HL-60 (cell line): ENCODE measurements around the gene COP1.

Experiments
- DNase-seq, 2 experiments: peaks; one replicate each; pipeline ENCODE4 v3.0.0-alpha.2; 2010 to 2020; ENCODE audit warnings: low read depth in 1 of 2, low spot score in 1 of 2
- H3K27ac ChIP-seq: fragments of 250-450 bp; sonication (Bioruptor Pico); replicated peaks from 2 replicates; pipeline ENCODE4 v1.5.1; 2020; ENCODE audit warnings: mild to moderate bottlenecking, moderate library complexity
- H3K27me3 ChIP-seq: fragments of 250-450 bp; sonication (Bioruptor Pico); 2 replicates; pipeline ENCODE4 v1.5.1; 2021; ENCODE audit warnings: mild to moderate bottlenecking, moderate library complexity; ENCODE audit not compliant: insufficient read depth, poor library complexity, severe bottlenecking
- H3K4me3 ChIP-seq: replicated peaks from 2 replicates; pipeline ENCODE4 v1.5.1; 2011; ENCODE audit warnings: mild to moderate bottlenecking, control low read depth, low read length; ENCODE audit not compliant: insufficient read depth
- CTCF ChIP-seq: IDR thresholded peaks from one replicate; pipeline ENCODE4 v1.5.1; 2011; ENCODE audit warnings: low read length, control low read depth, inconsistent platforms; ENCODE audit not compliant: insufficient read depth
- GABPA ChIP-seq: IDR thresholded peaks from 2 replicates; pipeline ENCODE4 v1.6.1; 2012; ENCODE audit warnings: low read depth
- POLR2AphosphoS5 ChIP-seq: IDR thresholded peaks from 2 replicates; pipeline ENCODE4 v1.6.1; 2012; ENCODE audit warnings: low read depth
- REST ChIP-seq: IDR thresholded peaks from 2 replicates; pipeline ENCODE4 v1.6.1; 2012; ENCODE audit warnings: low read depth; ENCODE audit not compliant: insufficient replicate concordance
- SPI1 ChIP-seq: IDR thresholded peaks from 2 replicates; pipeline ENCODE4 v1.6.1; 2012; ENCODE audit warnings: low read depth, mild to moderate bottlenecking, borderline replicate concordance

COP1 gene

GRCh38 chr1:176157995-176158394, 49.1 kb downstream of the COP1 start:
- H3K27ac ChIP-seq: no peak overlapping the region
- no peak for TF ChIP-seq GABPA
- TF ChIP-seq POLR2AphosphoS5: no peak
- DNase-seq: no peak
- no peaks in the 10 kb centered on the region for H3K27me3 ChIP-seq
- no peak overlapping the region for H3K4me3 ChIP-seq

- Histone ChIP-seq H3K27ac (no peak overlapping the region), H3K27me3 (no peaks in the 10 kb centered on the region), H3K4me3 (no peak overlapping the region)
- no peak for DNase-seq
- TF ChIP-seq POLR2AphosphoS5 (no peak), SPI1 (no peak), REST (no peak)
Measured at GRCh38 chr1:176149939-176150807, 56.9 kb downstream of the COP1 start.

- Histone ChIP-seq H3K27ac (no peak overlapping the region), H3K27me3 (no peaks in the 10 kb centered on the region), H3K4me3 (no peak overlapping the region)
- no peak for DNase-seq
- TF ChIP-seq REST: no peak
- TF ChIP-seq GABPA: no peak
- no peak for TF ChIP-seq CTCF
- TF ChIP-seq POLR2AphosphoS5: no peak
- TF ChIP-seq SPI1: no peak
Measured at GRCh38 chr1:176144526-176144925, 62.6 kb downstream of the COP1 start.

GRCh38 chr1:176142973-176143372, 64.1 kb downstream of the COP1 start:
- no peak for DNase-seq
- TF ChIP-seq POLR2AphosphoS5 (no peak), SPI1 (no peak), CTCF (no peak), GABPA (no peak), REST (no peak)
- no peak overlapping the region for H3K4me3 ChIP-seq
- H3K27ac ChIP-seq: no peak overlapping the region
- no peaks in the 10 kb centered on the region for H3K27me3 ChIP-seq
